K562 (cell line): ENCODE results near the gene SLC27A4. TPM values are rescaled to one million over a fixed set of nuclear protein-coding genes. Genes with fewer than 3 reads are reported as not detected.

Experiments
- ATF2 ChIP-seq: sonication (generic); formaldehyde crosslinking; IDR thresholded peaks from 2 replicates; pipeline ENCODE4 v1.8.1; 2022; ENCODE audit warnings: missing genetic modification reagents
- CCAR2 ChIP-seq: fragments of 200-400 bp; formaldehyde crosslinking; IDR thresholded peaks from 2 replicates; pipeline ENCODE4 v1.6.1; 2017; ENCODE audit warnings: mild to moderate bottlenecking, low read depth, low read length
- CREBBP ChIP-seq: IDR thresholded peaks from one replicate; pipeline ENCODE4 v1.6.1; 2012; ENCODE audit warnings: low read depth, mild to moderate bottlenecking, control low read depth, inconsistent platforms, low read length
- ELF2 ChIP-seq: fragments of 250-450 bp; sonication (Bioruptor Pico); IDR thresholded peaks from 2 replicates; pipeline ENCODE4 v1.5.0; 2021; ENCODE audit warnings: mild to moderate bottlenecking
- HNRNPH1 ChIP-seq: fragments of 200-400 bp; formaldehyde crosslinking; optimal IDR thresholded peaks from 2 replicates; pipeline ENCODE3; 2017; ENCODE audit warnings: low read depth, mild to moderate bottlenecking, low read length, moderate library complexity
- HOMEZ ChIP-seq: fragments of 250-450 bp; sonication (Bioruptor Pico); IDR thresholded peaks from 2 replicates; pipeline ENCODE4 v1.4.0; 2020; ENCODE audit warnings: mild to moderate bottlenecking, moderate library complexity
- KLF10 ChIP-seq: fragments of 250-450 bp; sonication (Bioruptor Pico); IDR thresholded peaks from 2 replicates; pipeline ENCODE4 v1.6.1; 2021; ENCODE audit warnings: matching md5 sums
- L3MBTL2 ChIP-seq: fragments of 450-650 bp; IDR thresholded peaks from 2 replicates; pipeline ENCODE4 v1.6.1; 2016; ENCODE audit warnings: mild to moderate bottlenecking, moderate library complexity
- SMAD3 ChIP-seq: fragments of 450-650 bp; formaldehyde crosslinking; conservative IDR thresholded peaks from 2 replicates; pipeline ENCODE4 v1.4.0; 2020; ENCODE audit warnings: mild to moderate bottlenecking
- SREBF1 ChIP-seq: fragments of 150-350 bp; IDR thresholded peaks from 2 replicates; pipeline ENCODE4 v1.6.1; 2014; ENCODE audit warnings: antibody characterized with exemption, low read depth, low read length, borderline replicate concordance
- TFAM ChIP-seq: fragments of 250-450 bp; sonication (Bioruptor Pico); conservative IDR thresholded peaks from 2 replicates; pipeline ENCODE4 v1.5.0; 2021; ENCODE audit warnings: mild to moderate bottlenecking, moderate library complexity
- ZBTB33 ChIP-seq: sonication (generic); formaldehyde crosslinking; IDR thresholded peaks from 2 replicates; pipeline ENCODE4 v1.8.1; 2023; ENCODE audit warnings: mild to moderate bottlenecking, missing genetic modification reagents
- ZNF12 ChIP-seq: sonication (generic); formaldehyde crosslinking; IDR thresholded peaks from 2 replicates; pipeline ENCODE4 v1.4.0; 2020; ENCODE audit warnings: mild to moderate bottlenecking, missing genetic modification reagents
- ZNF449 ChIP-seq: fragments of 250-450 bp; sonication (Bioruptor Pico); IDR thresholded peaks from 2 replicates; pipeline ENCODE4 v1.8.0; 2022; ENCODE audit warnings: moderate library complexity, mild to moderate bottlenecking, inconsistent platforms
- polyA plus RNA-seq, 8 experiments: library from polyadenylated mRNA; depleted of rRNA in 4 of 8; stranded (reverse) in 5 of 8; unstranded in 3 of 8; fragments of >200 nt; fragmentation: Nextera tagmentation in 2 of 8; fragmentation: Illumina TruSeq in 1 of 8; extraction: Ambion mirVana in 2 of 8; extraction: Trizol in 1 of 8; gene quantifications; 2 replicates each; pipeline versions ENCODE4 v1.2.1 to v1.2.3, GENCODE V29; 2011 to 2014; ENCODE audit warnings: inconsistent platforms in 1 of 8, missing spikeins in 1 of 8
- total RNA-seq, 7 experiments: library from RNA; depleted of rRNA in 6 of 7; stranded (reverse); fragments of >200 nt in 6 of 7; fragmentation: Illumina TruSeq in 2 of 7; extraction: Trizol in 2 of 7; gene quantifications; 2 replicates each; pipeline versions ENCODE4 v1.2.1 to v1.2.3, GENCODE V29; 2011 to 2021; ENCODE audit warnings: low replicate concordance in 1 of 7
- TF ChIP-seq, protein P1 (sequence below): fragments of 250-450 bp; sonication (Bioruptor Pico); IDR thresholded peaks from 2 replicates; pipeline ENCODE4 v1.4.0; 2020; ENCODE audit warnings: borderline replicate concordance
- TF ChIP-seq, protein P2 (sequence below): fragments of 450-650 bp; formaldehyde crosslinking; IDR thresholded peaks from 2 replicates; pipeline ENCODE4 v1.4.0; 2020; ENCODE audit warnings: mild to moderate bottlenecking, moderate library complexity

Gene SLC27A4
- total and polyA plus RNA-seq, 9 of the 15 experiments (the other 6 are each of a cell fraction or from before 2014, with no cell fraction given): 0.25 to 35.7 (median 14.0) TPM

- no peak for TF ChIP-seq HOMEZ (CRISPR knock-in tag)
- TF ChIP-seq SMAD3 (CRISPR knock-in tag): no peak
- no peak for TF ChIP-seq KLF10 (CRISPR knock-in tag)
- no peak for TF ChIP-seq TFAM
- no peak for TF ChIP-seq ELF2 (CRISPR knock-in tag)
- no peak for TF ChIP-seq ZNF12 (CRISPR knock-in tag)
- no peak for TF ChIP-seq CCAR2
- TF ChIP-seq L3MBTL2: no peak
- TF ChIP-seq HNRNPH1: no peak
- no peak for TF ChIP-seq CREBBP
- TF ChIP-seq ATF2 (CRISPR knock-in tag): no peak
- TF ChIP-seq ZBTB33 (CRISPR knock-in tag): no peak
- no peak for TF ChIP-seq ZNF449
- TF ChIP-seq SREBF1: no peak
- TF ChIP-seq, protein P1, sequence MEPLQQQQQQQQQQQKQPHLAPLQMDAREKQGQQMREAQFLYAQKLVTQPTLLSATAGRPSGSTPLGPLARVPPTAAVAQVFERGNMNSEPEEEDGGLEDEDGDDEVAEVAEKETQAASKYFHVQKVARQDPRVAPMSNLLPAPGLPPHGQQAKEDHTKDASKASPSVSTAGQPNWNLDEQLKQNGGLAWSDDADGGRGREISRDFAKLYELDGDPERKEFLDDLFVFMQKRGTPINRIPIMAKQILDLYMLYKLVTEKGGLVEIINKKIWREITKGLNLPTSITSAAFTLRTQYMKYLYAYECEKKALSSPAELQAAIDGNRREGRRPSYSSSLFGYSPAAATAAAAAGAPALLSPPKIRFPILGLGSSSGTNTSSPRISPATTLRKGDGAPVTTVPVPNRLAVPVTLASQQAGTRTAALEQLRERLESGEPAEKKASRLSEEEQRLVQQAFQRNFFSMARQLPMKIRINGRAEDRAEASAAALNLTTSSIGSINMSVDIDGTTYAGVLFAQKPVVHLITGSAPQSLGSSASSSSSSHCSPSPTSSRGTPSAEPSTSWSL (CRISPR knock-in tag): 0 out of 2 replicates have a peak, but pooled peaks have one; percentile 4
- TF ChIP-seq, protein P2, sequence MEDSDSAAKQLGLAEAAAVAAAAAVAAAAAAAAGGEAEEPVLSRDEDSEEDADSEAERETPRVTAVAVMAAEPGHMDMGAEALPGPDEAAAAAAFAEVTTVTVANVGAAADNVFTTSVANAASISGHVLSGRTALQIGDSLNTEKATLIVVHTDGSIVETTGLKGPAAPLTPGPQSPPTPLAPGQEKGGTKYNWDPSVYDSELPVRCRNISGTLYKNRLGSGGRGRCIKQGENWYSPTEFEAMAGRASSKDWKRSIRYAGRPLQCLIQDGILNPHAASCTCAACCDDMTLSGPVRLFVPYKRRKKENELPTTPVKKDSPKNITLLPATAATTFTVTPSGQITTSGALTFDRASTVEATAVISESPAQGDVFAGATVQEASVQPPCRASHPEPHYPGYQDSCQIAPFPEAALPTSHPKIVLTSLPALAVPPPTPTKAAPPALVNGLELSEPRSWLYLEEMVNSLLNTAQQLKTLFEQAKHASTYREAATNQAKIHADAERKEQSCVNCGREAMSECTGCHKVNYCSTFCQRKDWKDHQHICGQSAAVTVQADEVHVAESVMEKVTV (CRISPR knock-in tag): 0 out of 2 replicates have a peak, but pooled peaks have one; percentile 32
Measured at GRCh38 chr9:128296340-128297220, 43.7 kb upstream of the SLC27A4 start (continued).
